Measurements from ENCODE around the gene CENPT. TPM values are rescaled to one million over a fixed set of nuclear protein-coding genes. Genes with fewer than 3 reads are reported as not detected.

The CENPT gene
- total and polyA plus RNA-seq, 2 of the 13 experiments (the other 11 are each of a cell fraction or from before 2014, with no cell fraction given) = 40.9 to 43.3 TPM

DNA sequence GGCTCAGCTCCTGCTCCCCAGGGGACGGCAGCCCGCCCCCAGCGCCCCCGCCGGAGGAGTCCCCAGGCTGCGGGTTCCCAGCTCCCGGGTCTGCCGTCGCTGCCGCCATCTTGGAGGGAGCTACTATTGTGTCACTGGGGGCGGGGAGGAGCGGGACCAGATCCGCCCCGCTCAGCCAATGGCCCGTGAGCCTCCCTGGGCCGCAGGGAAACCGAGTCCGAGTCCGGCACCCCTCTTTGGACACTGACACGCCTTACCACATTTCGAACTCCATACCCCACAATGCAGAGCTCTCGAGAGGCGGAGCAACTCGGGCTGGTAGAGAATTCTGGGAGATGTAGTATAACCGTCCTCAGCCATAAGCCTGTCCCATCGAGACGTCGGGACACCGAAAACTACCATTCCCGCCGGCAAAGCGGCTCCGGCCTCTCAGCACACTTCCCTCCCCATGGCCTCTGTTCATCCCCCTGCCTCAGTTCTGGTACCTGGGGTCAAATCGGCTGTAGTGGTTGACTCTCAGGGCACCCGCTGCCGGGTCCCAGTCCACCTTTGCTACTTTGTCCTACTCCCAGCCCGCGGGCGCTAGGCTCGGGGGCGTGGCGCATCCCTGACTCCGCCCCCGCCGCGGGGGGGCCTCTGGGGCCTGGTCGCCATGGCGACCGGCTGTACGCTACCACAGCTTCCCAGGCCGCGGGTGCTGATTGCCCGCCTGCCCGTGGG lies 40.9 kb downstream of the CENPT start, which contains the start of the genes RANBP10 and TSNAXIP1 (continued):
- TF ChIP-seq MAFG (CRISPR knock-in tag; IDR thresholded peaks at IDR 0.05) (no peak), NFRKB (IDR thresholded peaks at IDR 0.05) (no peak), ZFP36L2 (CRISPR knock-in tag; IDR thresholded peaks at IDR 0.05) (no peak), ZBTB3 (CRISPR knock-in tag; IDR thresholded peaks at IDR 0.05; ENCODE audit: borderline replicate concordance, low read depth) (no peak), RXRB (CRISPR knock-in tag; IDR thresholded peaks at IDR 0.05; ENCODE audit: borderline replicate concordance) (no peak), ZNF747 (CRISPR knock-in tag; IDR thresholded peaks at IDR 0.05; ENCODE audit: borderline replicate concordance) (peak; percentile 91; the same call in 1 of the 2 replicates), ZNF224 (CRISPR knock-in tag; IDR thresholded peaks at IDR 0.05) (peak; percentile 89), ZNF367 (CRISPR knock-in tag; IDR thresholded peaks at IDR 0.05; ENCODE audit: borderline replicate concordance) (no peak), PAXIP1 (CRISPR knock-in tag; conservative IDR thresholded peaks at IDR 0.05) (peak; percentile 16; the same call in 1 of the 2 replicates), ZNF780A (CRISPR knock-in tag; IDR thresholded peaks at IDR 0.05) (no peak), MYPOP (CRISPR knock-in tag; IDR thresholded peaks at IDR 0.05) (0 out of 2 replicates have a peak, but pooled peaks have one; percentile 37), RXRA (CRISPR knock-in tag; IDR thresholded peaks at IDR 0.05) (no peak; the same call in 1 of the 2 replicates), HOMEZ (CRISPR knock-in tag; IDR thresholded peaks at IDR 0.05; ENCODE audit: low read depth) (no peak), ARNT2 (CRISPR knock-in tag; IDR thresholded peaks at IDR 0.05; ENCODE audit: low read depth) (peak; percentile 84; the same call in 1 of the 2 replicates), EP300 (IDR thresholded peaks at IDR 0.05; ENCODE audit: low read depth in 2 of 2, low read length in 2 of 2) (peak in 1 of 2 experiments; percentile 33; a peak in 2 of 4 replicates), EP300 (CRISPR knock-in tag; IDR thresholded peaks at IDR 0.05; ENCODE audit: borderline replicate concordance) (no peak), ATRX (CRISPR knock-in tag; IDR thresholded peaks at IDR 0.05; ENCODE audit: borderline replicate concordance) (no peak)
- TF ChIP-seq, protein P1, sequence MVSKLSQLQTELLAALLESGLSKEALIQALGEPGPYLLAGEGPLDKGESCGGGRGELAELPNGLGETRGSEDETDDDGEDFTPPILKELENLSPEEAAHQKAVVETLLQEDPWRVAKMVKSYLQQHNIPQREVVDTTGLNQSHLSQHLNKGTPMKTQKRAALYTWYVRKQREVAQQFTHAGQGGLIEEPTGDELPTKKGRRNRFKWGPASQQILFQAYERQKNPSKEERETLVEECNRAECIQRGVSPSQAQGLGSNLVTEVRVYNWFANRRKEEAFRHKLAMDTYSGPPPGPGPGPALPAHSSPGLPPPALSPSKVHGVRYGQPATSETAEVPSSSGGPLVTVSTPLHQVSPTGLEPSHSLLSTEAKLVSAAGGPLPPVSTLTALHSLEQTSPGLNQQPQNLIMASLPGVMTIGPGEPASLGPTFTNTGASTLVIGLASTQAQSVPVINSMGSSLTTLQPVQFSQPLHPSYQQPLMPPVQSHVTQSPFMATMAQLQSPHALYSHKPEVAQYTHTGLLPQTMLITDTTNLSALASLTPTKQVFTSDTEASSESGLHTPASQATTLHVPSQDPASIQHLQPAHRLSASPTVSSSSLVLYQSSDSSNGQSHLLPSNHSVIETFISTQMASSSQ (IDR thresholded peaks at IDR 0.05; ENCODE audit: low read depth) = peak; percentile 43; the same call in 1 of the 2 replicates
- TF ChIP-seq, protein P1 (CRISPR knock-in tag; IDR thresholded peaks at IDR 0.05; ENCODE audit: borderline replicate concordance) = peak; percentile 2; the same call in 1 of the 2 replicates
